T-helper 9 cell (primary cell): ENCODE measurements around the gene SLC5A9.
"Not testable (repeated sequence)": the region's sequence is repeated elsewhere in the genome, so short reads cannot be mapped to it uniquely, and the experiment has no call there.

Experiments used
- DNase-seq: peaks from one replicate; pipeline ENCODE4 v3.0.0-alpha.2; 2020

SLC5A9 gene

DNA sequence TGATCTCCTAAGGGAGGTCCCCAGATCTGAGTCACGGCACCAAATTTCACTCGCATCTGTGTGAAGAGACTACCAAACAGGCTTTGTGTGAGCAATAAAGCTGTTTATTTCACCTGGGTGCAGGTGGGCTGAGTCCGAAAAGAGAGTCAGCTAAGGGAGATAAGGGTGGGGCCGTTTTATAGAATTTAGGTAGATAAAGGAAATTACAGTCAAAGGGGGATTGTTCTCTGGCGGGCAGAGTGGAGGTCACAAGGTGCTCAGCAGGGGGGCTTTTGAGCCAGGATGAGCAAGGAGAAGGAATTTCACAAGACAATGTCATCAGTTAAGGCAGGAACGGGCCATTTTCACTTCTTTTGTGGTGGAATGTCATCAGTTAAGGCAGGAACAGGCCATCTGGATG lies 8.2 kb upstream of the SLC5A9 start:
- not testable (repeated sequence) for DNase-seq

DNA sequence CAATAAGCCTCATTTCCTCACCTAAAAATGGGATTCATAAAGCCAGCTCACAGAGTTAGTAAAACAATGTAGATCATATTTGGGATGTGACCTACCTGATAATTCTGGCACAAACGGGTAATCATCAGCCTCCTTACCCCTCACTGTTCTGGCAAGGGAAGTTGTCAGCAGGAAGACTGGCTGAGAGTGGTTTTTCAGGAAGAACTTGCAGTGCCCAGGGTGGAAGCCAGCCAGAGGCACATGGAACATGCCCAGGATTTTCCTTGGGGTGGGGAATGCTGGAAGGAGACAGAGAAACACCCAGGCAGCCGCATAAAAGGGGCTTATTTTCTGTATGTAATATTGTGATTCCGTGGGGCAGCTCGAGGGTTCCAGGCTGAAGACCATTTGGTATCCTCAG lies 7.7 kb upstream of the SLC5A9 start:
- no peak for DNase-seq

DNA sequence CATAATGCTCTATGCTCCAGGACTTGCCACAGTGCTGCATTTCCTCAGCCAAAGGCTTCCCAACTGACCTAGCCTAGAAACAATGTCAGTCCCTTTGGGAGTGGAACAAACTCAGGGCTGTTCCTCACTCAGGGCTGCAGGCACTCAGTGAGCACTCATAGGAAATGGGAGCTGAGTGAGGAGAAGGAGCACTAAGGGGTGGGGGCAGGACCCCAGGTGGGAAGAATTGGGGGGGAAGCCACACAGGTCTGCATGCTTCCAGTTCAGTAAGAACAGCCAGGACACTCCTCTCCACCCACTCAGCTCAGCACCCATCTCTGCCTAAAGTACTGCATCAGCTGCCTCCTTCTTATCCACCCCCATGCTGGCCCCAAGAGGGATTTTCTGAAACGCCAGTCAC lies 7.3 kb upstream of the SLC5A9 start:
- DNase-seq = no peak

DNA sequence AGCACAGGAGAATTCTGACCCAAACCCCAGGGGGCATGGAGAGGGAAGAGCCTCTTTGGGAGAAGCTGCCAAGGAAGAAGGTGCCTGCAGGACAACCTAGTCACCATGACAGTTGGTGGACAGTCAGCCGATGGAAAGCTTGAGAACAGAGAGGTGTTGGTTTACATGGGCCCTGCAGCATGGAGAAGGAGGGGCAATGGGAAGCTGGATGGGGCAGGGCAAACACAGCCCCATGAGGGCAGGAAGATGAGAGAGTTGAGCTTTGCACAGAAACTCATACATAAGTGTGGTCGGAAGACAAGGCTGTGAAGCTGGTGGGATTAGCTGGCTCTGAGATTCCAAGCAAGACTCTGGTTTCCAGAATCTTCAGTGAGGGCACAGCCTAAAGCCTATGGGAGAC lies 6.6 kb upstream of the SLC5A9 start:
- DNase-seq = no peak

DNA sequence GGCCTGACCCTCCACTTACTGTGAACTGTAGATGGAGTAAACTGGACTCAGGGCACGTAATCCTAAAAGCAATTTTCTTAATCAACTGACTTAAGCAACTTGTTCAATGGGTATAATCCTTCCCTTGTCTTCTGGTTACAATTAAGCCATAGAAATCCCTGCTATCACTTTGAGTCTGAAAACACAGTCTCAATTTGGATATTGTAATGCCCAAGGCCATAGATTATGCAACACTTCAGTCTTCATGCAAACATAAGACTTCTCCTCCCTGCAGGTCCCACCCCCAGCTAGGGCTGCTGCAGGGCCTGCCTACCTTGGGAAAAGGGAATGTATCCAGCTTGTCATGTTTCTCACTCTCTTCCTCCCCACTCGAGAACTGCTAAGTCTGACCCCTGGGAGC lies 6.2 kb upstream of the SLC5A9 start:
- no peak for DNase-seq

DNA sequence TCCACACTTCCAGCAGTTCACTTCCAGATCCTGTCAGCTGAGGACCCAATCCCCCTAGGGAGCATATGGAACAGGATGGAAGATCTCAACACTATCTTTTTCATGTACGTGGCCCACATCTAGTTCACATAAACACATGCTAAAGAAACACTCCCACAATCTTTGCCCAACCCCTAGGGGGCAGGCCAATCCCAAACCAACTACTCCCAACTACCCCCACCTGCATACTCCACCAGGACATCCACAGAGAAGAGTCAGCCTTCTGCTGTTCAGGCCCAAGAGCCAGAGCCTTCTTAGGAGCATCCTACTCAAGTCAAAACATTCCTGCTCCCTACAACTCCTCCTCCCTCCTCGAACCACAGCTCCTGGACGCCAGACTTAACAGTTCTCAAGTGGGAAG lies 5.6 kb upstream of the SLC5A9 start:
- no peak for DNase-seq

DNA sequence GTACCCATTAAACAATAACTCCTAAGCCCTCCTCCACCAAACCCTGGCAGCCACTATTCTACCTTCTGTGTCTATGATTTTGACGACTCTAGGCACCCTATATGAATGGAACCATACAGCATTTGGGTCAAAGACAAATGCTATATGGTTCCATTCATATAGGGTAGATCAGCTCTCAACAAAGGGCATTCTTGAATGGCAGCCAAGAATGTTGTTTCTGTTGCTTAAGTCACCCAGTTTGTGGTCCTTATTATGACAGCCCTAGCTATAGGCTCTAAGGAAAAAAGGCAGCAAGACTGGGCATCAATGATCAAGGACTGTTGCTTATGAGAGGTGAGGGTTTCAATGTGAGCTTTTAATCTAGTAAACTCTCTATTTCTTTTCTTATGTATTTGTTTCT lies 4.7 kb upstream of the SLC5A9 start:
- no peak for DNase-seq

DNA sequence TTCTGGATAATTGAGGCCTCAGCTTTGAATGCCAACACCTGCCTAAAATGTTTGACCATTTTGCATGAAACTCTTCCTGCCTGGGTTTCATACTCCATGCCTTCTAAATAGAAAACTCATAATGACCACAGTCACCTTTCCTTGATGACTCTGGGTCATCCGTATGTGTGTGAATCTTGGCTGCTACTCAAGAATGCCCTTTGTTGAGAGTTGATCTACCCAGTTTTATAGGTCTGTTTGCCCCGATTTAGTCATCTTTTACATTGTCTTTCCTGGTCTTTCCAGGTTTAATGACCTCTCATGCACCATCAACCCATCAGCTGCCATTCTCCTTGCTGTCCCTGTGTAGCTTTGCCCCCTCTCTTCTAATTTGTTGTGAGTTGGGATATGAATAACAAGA lies 2.7 kb upstream of the SLC5A9 start:
- DNase-seq = no peak

DNA sequence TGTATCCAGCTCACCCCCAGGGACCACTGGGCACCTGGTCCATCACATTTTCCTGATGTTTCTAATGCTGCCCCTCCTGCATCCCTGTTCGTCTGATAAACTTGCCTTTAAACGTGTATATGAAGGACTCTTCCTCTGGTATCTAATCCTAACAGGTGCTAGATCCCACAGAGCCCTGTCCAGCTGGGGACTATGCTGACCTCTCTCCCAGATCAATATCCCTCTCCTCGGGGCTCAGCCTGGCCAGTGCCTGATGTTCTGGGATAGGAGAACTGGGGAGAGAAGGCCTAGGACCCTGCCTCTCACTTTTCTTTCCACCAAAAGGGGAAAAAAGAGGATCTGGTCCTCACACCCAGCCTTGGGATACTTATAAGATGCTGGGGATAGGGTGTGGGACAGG lies 1.4 kb upstream of the SLC5A9 start:
- no peak for DNase-seq

DNA sequence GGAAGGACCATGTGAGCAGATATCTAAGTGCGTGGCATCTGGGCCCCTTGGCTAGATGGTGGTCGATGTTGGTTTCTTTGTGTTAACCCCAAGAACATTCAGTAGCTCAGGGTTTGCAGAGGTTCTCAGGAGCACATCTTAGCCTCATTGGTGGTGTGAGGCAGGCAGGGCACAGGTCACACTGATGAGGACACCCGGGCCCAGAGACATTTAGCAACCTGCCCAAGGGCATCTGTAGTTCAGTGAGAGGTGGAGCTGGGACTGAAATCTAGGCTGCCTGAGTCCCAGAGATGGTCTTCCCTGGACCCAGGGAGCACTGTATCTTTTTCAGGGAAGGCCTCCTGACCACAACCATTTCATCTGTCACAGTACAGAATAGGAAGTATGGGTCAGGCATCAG lies 859 bp upstream of the SLC5A9 start:
- DNase-seq = no peak

DNA sequence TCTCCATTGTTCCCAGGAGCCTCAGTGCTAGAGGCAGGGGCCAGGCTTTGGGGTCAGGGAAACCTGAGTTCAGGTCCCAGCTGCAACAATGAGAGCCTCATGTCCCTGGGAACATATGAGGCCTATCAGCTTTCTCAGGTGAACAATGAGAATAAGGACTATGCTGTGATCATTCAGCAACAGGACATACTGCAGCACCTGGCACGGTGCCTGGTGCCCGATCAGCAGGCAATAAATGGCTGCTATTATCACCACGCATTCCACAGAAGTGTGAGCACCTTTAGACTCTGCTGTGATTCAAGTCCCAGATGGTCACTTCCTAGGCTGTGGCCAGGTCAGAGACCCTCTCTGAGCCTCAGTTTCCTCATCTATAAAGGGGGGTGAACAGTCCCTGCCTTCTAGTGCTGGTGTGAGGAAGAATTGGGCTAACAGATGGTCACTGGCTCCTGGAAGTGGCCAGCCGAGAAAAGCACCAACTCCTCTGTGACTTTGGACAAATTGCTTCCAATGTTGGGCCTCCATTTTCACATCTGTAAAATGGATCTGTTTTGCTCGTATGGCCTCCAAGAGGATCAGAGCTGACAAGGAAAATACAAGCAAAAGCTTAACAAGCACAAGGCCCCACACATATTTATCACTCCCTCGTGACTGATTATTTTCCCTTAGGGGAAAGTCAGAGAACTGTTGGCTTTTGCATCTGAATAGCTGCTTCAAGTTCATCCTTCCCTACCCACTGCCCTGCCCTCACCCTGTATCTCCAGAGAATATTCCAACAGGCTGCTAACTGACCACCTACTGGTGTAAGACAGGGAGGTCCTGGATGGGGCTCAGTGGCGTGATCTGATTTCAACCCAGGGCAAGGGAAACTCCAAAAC lies 1.1 kb downstream of the SLC5A9 start:
- DNase-seq = no peak

DNA sequence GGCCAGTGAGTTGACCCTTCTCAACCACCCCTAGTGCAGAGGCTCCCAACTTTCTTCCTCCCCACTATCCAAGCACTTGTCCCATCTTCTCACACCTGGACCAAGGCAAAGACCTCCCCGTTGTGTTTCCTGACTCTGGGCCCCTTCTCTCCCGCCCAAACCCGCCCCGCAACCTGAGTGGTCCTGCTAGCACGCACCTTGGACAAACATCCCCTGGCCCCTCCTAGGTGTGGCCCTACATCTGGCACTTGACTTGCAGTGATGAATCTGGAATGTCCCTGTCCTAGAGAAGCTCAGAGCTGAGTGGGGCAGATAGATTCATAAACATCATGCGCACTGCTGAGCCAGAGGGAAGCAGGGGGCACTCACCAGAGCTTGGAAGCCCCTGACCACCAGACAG lies 2.3 kb downstream of the SLC5A9 start:
- DNase-seq = no peak

DNA sequence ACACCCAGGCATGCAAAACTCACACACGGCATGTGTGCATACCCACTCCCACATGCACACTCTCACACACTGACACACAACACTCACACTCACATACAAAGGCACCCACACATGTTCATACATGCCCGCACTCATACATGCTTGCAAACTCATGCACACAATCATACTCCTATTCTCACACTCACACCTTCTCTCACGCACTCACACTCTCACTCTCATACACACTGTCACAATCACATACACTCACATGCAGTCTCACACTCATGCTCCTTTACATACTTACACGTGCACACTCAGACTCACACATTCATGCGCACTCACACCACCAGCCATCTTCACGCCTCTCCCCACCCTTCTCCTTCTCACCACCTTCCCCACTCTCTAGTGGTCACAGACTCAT lies 3.1 kb downstream of the SLC5A9 start:
- DNase-seq = no peak

DNA sequence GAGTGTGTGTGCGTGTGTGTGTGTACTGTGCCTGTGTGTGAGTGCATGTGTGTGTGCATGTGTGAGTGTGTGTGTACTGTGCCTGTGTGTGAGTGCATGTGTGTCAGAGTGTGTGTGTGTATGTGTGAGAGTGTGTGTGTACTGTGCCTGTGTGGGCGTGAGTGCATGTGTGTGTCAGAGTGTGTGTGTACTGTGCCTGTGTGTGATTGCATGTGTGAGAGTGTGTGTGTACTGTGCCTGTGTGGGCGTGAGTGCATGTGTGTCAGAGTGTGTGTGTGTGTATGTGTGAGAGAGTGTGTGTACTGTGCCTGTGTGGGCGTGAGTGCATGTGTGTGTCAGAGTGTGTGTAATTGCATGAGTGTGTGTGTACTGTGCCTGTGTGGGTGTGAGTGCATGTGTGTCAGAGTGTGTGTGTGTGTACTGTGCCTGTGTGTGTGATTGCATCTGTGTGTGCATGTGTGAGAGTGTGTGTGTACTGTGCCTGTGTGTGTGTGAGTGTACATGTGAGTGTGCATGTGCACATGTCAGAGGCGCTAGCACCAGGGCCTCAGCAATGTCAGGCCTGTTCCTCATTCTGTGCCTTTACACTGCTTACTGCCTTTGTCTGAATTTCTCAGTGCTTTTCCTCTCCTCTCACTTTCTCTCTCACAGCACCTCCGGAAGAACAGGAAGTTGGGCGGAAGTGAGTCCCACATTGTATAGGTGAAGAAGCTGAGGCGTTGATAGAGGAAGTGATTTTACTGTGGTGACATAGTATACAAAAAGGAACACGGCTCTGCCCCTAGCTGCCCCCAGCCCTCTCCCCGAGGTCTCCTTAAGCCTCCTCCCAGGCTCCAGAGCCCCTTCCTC lies 4.9 kb downstream of the SLC5A9 start:
- no peak for DNase-seq

DNA sequence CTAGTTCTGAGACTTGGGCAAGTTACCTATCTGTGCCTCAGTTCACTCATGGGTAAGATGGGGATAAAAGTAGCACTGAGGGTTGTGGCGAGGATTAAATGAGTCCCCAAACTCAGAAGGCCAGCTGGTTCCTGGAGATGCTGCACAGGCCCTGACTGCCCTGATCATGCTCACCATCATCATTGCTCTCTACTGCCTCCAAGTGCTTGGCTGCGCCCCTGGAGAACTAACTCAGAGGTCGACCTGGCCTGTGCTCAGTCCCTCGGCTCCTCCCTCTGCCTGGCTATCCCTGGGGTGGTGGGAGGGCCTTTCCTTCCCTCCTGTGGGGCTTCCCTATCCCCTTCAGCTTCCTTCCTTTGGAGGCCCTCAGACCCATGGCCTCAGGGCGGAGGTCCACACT lies 5.6 kb downstream of the SLC5A9 start:
- DNase-seq = no peak

DNA sequence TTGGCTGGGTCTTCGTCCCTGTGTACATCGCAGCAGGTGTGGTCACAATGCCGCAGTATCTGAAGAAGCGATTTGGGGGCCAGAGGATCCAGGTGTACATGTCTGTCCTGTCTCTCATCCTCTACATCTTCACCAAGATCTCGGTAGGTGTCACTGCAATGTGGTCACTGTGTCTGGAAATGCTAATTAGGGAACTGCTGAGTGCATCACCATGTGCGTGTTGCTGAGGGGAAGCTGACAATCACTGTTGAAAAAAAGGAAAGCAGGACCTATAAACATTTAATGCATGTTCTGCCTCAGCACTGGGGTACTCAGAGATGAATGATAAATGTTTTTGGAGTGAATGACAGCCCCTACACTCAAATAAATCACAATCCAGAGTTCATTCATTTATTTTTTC lies 6.8 kb downstream of the SLC5A9 start:
- no peak for DNase-seq

DNA sequence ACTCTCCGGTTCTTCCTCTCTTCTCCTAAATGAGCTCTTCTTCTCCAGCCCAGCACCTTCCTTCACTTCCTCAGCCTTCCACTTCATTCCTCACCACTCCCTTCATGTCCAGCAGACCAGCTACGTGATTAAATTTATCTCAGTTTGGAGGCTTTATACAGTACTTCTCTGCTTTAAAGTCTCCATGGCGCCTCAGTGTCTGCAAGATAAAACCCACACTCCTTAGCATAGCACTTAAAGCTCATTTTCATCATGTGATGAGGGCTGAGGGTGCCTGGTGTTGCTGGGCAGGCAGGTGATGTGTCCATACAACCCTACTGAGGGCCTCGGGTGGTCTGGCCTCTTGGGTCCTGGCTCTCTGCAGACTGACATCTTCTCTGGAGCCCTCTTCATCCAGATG lies 7.7 kb downstream of the SLC5A9 start:
- no peak for DNase-seq

DNA sequence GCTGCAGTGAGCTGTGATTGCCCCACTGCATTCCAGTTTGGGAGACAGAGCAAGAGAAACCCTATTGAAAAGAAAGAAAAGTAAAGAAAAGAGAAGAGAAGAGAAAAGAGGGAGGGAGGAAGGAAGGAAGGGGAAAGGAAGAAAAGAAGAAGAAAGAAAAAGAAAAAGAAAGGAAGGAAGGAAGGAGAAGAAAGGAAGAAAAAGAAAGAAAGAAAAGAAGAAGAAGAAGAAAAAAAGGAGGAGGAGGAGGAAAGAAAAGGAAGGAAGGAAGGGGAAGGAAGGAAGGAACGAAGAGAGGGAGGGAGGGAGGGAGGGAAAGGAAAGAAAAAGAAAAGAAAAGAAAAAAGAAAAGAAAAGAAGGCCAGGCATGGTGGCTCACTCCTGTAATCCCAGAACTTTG lies 10.2 kb downstream of the SLC5A9 start:
- no peak for DNase-seq

DNA sequence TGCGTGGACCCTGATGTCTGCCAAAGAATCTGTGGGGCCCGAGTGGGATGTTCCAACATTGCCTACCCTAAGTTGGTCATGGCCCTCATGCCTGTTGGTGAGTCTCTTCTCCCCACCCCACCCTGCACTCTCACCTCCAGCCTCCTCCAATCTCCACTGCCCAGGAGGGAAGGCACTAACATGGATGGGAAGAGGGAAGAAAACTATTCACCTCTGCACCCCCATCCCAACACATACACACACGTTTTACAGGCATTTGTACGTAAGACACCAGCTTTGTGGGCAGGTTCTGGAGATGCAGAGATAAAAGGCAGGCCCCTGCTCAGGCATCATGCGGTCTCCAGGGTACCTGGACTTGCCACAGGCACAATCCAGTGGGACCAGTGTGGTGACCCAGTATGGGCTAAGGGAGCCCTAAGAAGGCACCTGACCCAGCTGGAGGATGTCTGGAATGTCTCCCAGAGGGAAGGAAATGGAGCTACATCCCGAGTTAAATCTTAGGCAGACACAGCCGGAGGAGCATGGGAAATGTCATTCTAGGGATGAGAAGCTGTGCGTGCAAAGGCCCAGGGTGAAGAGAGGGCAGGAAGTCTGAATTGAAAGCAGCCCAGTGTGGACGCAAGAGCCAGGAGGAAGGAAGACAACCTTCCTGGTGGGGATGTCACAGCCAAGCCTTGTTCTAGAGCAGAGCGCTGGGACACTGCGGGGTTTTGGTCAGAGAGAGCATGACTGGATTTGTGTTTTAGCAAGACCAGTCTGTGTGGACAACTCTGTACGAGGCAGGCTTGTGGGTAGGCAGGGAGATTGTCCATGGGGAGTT lies 11.4 kb downstream of the SLC5A9 start:
- DNase-seq = no peak

DNA sequence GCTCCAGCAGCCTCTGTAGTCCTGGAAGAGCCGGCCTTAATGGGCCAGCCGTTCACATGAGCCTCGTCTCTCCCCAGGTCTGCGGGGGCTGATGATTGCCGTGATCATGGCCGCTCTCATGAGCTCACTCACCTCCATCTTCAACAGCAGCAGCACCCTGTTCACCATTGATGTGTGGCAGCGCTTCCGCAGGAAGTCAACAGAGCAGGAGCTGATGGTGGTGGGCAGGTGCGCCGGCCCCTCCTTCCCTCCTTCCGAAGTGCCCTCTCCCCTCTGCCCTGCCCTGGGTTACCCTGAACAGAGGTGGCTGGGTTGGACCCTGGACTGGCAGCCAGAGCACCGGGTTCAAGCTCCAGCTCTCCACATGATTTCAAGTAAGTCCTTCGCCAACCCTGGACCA lies 13.1 kb downstream of the SLC5A9 start:
- no peak for DNase-seq

DNA sequence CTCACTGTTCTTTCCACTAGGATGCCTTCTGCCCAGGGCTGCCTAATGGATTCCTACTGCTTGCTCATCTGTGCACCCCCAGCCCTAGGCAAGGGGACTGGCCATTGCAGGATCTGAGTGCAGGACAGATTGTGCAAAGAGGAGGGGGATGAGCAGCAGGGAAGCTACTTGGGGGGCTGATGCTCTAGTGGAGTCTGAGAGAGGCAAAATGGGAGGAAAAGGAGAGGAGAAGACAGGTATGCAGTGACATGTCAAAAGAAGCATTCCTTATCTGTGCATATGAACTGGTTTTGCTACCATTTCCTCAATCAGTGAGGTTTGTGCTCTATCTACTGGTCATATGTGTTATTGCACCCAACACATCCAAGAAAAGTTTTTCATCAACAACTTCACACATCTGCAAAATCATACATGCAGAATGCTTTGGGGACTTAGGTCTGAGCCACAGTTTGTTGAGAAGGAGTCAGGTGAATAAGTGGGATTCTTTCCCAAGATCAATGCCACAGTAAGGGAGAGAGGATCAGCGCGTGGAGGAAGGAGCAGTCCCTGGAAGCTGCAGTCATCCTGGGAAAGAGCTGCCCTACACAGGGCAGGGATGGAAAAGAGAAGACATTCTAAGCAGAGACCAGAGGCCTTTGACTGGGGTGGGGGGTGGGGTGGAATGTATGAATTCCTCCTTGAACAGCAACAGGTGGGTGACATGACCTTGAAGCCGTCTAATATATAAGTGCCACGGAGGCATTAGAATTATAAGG lies 14.4 kb downstream of the SLC5A9 start:
- DNase-seq = no peak

DNA sequence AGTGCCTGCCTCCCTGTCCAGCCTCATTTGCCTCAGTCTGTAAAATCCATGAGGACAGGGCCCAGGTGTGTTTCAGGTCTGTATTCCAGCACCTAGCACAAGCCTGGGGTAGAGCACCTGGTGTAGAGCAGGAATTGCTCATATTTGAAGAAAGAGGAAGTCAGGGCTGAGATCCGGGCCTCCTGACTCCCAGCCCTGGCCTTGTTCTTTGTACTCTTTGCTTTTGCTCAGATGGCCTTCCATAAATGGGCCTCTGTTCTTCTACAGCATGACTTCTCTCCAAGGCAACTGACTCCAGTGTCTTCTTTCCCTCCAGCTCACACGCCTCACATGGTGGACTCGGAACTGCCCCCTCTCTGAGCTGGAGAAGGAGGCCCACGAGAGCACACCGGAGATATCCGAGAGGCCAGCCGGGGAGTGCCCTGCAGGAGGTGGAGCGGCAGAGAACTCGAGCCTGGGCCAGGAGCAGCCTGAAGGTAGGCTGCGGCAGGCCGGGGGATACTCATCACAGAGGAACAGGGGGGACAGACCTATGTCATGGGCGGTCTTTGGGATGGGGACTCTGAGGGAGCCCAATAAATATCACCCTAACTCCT lies 19.7 kb downstream of the SLC5A9 start:
- DNase-seq = no peak
